ENCODE measurements around the gene KCNA5.

- TF ChIP-seq SP1 (IDR thresholded peaks at IDR 0.05) (no peak), FOXM1 (IDR thresholded peaks at IDR 0.05; ENCODE audit: borderline replicate concordance) (no peak), FOXK2 (IDR thresholded peaks at IDR 0.05) (no peak), L3MBTL2 (conservative IDR thresholded peaks at IDR 0.05) (no peak), FOXA1 (IDR thresholded peaks at IDR 0.05) (no peak), BHLHE40 (IDR thresholded peaks at IDR 0.05; ENCODE audit: borderline replicate concordance) (no peak), HDGF (IDR thresholded peaks at IDR 0.05; ENCODE audit: borderline replicate concordance) (no peak), CTBP1 (IDR thresholded peaks at IDR 0.05; ENCODE audit: borderline replicate concordance) (no peak), SUZ12 (IDR thresholded peaks at IDR 0.05) (no peak), NFRKB (IDR thresholded peaks at IDR 0.05) (no peak), ZNF384 (IDR thresholded peaks at IDR 0.05) (no peak), ARNT (IDR thresholded peaks at IDR 0.05) (no peak), ELF4 (IDR thresholded peaks at IDR 0.05) (no peak), TARDBP (IDR thresholded peaks at IDR 0.05) (no peak)
Measured at GRCh38 chr12:5059358-5059757, 15.7 kb downstream of the KCNA5 start.

All from HEK293T (cell line).